ENCODE data around the gene GID8. TPM values are rescaled to one million over a fixed set of nuclear protein-coding genes. Genes with fewer than 3 reads are reported as not detected.

The GID8 gene
- total and polyA plus RNA-seq, 2 of the 13 experiments (the other 11 are each of a cell fraction or from before 2014, with no cell fraction given): 39.6 to 59.8 TPM

- TF ChIP-seq SNAPC2 (CRISPR knock-in tag; IDR thresholded peaks at IDR 0.05): no peak
- TF ChIP-seq ZNF704 (CRISPR knock-in tag; IDR thresholded peaks at IDR 0.05; ENCODE audit: borderline replicate concordance): 0 out of 2 replicates have a peak, but pooled peaks have one; percentile 4
- no peak for TF ChIP-seq BCLAF1 (IDR thresholded peaks at IDR 0.05)
- TF ChIP-seq ZNF790 (CRISPR knock-in tag; IDR thresholded peaks at IDR 0.05; ENCODE audit: borderline replicate concordance): peak; percentile 39; the same call in 1 of the 2 replicates
- TF ChIP-seq ZNF775 (CRISPR knock-in tag; IDR thresholded peaks at IDR 0.05; ENCODE audit: borderline replicate concordance): no peak
- TF ChIP-seq HOXA9 (CRISPR knock-in tag; IDR thresholded peaks at IDR 0.05; ENCODE audit: borderline replicate concordance): peak; percentile 20; the same call in 1 of the 2 replicates
- no peak for TF ChIP-seq ZNF746 (CRISPR knock-in tag; IDR thresholded peaks at IDR 0.05)
- TF ChIP-seq WIZ (CRISPR knock-in tag; IDR thresholded peaks at IDR 0.05): no peak
- no peak for TF ChIP-seq CHCHD3 (CRISPR knock-in tag; IDR thresholded peaks at IDR 0.05)
- no peak for TF ChIP-seq PRDM4 (CRISPR knock-in tag; IDR thresholded peaks at IDR 0.05; ENCODE audit: borderline replicate concordance)
- no peak for TF ChIP-seq SP2 (CRISPR knock-in tag; IDR thresholded peaks at IDR 0.05)
- TF ChIP-seq GTF3A (CRISPR knock-in tag; conservative IDR thresholded peaks at IDR 0.05): no peak
- 0 out of 2 replicates have a peak, but pooled peaks have one; percentile 29 for TF ChIP-seq ZSCAN31 (CRISPR knock-in tag; IDR thresholded peaks at IDR 0.05; ENCODE audit: low read depth)
- no peak for TF ChIP-seq ARNT2 (CRISPR knock-in tag; IDR thresholded peaks at IDR 0.05; ENCODE audit: low read depth)
- TF ChIP-seq BHLHE40 (IDR thresholded peaks at IDR 0.05; ENCODE audit: low read length): no peak
- peak; percentile 28; the same call in 1 of the 2 replicates for TF ChIP-seq HES4 (CRISPR knock-in tag; IDR thresholded peaks at IDR 0.05; ENCODE audit: borderline replicate concordance)
- no peak for TF ChIP-seq PAX8 (CRISPR knock-in tag; IDR thresholded peaks at IDR 0.05; ENCODE audit: borderline replicate concordance)
- TF ChIP-seq ZNF329 (CRISPR knock-in tag; IDR thresholded peaks at IDR 0.05; ENCODE audit: low read depth): no peak
- TF ChIP-seq NCOA2 (CRISPR knock-in tag; IDR thresholded peaks at IDR 0.05): no peak
- no peak for TF ChIP-seq YY1 (IDR thresholded peaks at IDR 0.05; ENCODE audit: insufficient read depth, insufficient replicate concordance, low read depth, low read length)
- no peak for TF ChIP-seq MED1 (CRISPR knock-in tag; IDR thresholded peaks at IDR 0.05)
- no peak for TF ChIP-seq ZBTB26 (CRISPR knock-in tag; IDR thresholded peaks at IDR 0.05; ENCODE audit: borderline replicate concordance)
Measured at GRCh38 chr20:62956387-62957135, 18.6 kb downstream of the GID8 start (continued).
